ENCODE results near the gene TRIM8. TPM values are rescaled to one million over a fixed set of nuclear protein-coding genes. Genes with fewer than 3 reads are reported as not detected.

Gene TRIM8
- total and polyA plus RNA-seq, 2 donors (not counting 1 experiment from before 2014, with no cell fraction given): 44.9 to 74.4 TPM

- WGBS (ENCODE audit: insufficient coverage): 74% methylated on average over 5 of the region's 12 CpGs
- H3K4me3 Mint-ChIP-seq: peak overlapping the region; percentile 97
- H3K79me2 ChIP-seq (ENCODE audit: control insufficient read depth, insufficient read depth, low read length): peaks cover 84% of the 10 kb centered on the region
- POLR2A ChIA-PET: no interaction called here
- DNase-seq: no peak
- H3K4me1 ChIP-seq (ENCODE audit: control insufficient read depth in 2 of 2, insufficient read depth in 2 of 2, low read length in 2 of 2): peaks cover 74 to 78% of the 10 kb centered on the region in 2 donors
- no peak for TF ChIP-seq EZH2 (IDR thresholded peaks at IDR 0.05; ENCODE audit: borderline replicate concordance, insufficient read depth, low read depth, low read length, poor library complexity, severe bottlenecking)
- no peak for TF ChIP-seq CTCF (IDR thresholded peaks at IDR 0.05)
- intact Hi-C loops (cut with micrococcal nuclease): loop anchor here (5.0 kb wide), 3 partner anchors 269 to 831 kb away; partner anchors contain the start of genes CNNM2 and OGA
- peak overlapping the region in 3 of 5 experiments; percentile 8 to 33 (median 12) for H3K4me3 ChIP-seq (ENCODE audit: control extremely low read depth in 1 of 5, extremely low read depth in 1 of 5, insufficient read depth in 1 of 5, low read depth in 2 of 5, low read length in 4 of 5)
- peak overlapping the region; percentile 99 for H3K27ac Mint-ChIP-seq
- no peaks in the 10 kb centered on the region for H3K36me3 ChIP-seq (replicated peaks in 1 of 2; ENCODE audit: control extremely low read depth in 1 of 2, control insufficient read depth in 1 of 2, extremely low read depth in 1 of 2, insufficient read depth in 2 of 2, low read length in 1 of 2)
- H3K9me3 ChIP-seq (ENCODE audit: control extremely low read depth in 1 of 3, control insufficient read depth in 2 of 3, insufficient read depth in 1 of 3, low read length in 2 of 3): no peaks in the 10 kb centered on the region
- CTCF ChIA-PET: no interaction called here
- H2AFZ ChIP-seq (ENCODE audit: insufficient read depth, low read depth, low read length, poor library complexity, severe bottlenecking): no peak overlapping the region
- H3K4me1 Mint-ChIP-seq: peaks cover 76% of the 10 kb centered on the region
- no peaks in the 10 kb centered on the region for H3K9me3 Mint-ChIP-seq (ENCODE audit: insufficient read depth)
- H3K27ac ChIP-seq (ENCODE audit: low read length in 2 of 2): peak overlapping the region; percentile 12 to 90
- H4K20me1 ChIP-seq (ENCODE audit: control insufficient read depth, insufficient read depth, low read length, poor library complexity, severe bottlenecking): peaks cover 69% of the 10 kb centered on the region
- no peaks in the 10 kb centered on the region for H3K27me3 ChIP-seq (replicated peaks in 1 of 4; ENCODE audit: control extremely low read depth in 1 of 4, control insufficient read depth in 3 of 4, insufficient read depth in 4 of 4, low read length in 3 of 4)
- H3K27me3 Mint-ChIP-seq: no peaks in the 10 kb centered on the region
- no peak for ATAC-seq (ENCODE audit: low read depth)
- peak overlapping the region; percentile 83 for H3K9ac ChIP-seq (ENCODE audit: low read length)
- H3K4me2 ChIP-seq (replicated peaks; ENCODE audit: low read depth, low read length, poor library complexity, severe bottlenecking): peak overlapping the region; percentile 94
Measured at GRCh38 chr10:102648269-102648888, 4.1 kb downstream of the TRIM8 start.
